ENCODE results near the gene VAV2. TPM values are rescaled to one million over a fixed set of nuclear protein-coding genes. Genes with fewer than 3 reads are reported as not detected.

Gene VAV2
- total RNA-seq, 1 donor from 2014 or later, result 8.3 TPM

- intact Hi-C loops (cut with DNase I), result no loop called here
- no peak for DNase-seq (ENCODE audit: extremely low spot score in 2 of 2)
- no peaks in the 10 kb centered on the region for H3K36me3 ChIP-seq
- peaks cover 9% of the 10 kb centered on the region for H3K4me1 ChIP-seq
- no peak overlapping the region for H3K4me3 ChIP-seq
- H3K27me3 ChIP-seq, result no peaks in the 10 kb centered on the region
- H3K9me3 ChIP-seq, result no peaks in the 10 kb centered on the region
- no peak for TF ChIP-seq POLR2AphosphoS5 (IDR thresholded peaks at IDR 0.05; ENCODE audit: insufficient read depth in 1 of 2, low read depth in 1 of 2)
- TF ChIP-seq CTCF (IDR thresholded peaks at IDR 0.05), result no peak
- no peak for TF ChIP-seq POLR2A (IDR thresholded peaks at IDR 0.05)
- no peak overlapping the region for H3K27ac ChIP-seq
These were observed 195.6 kb downstream of the VAV2 start for GRCh38 chr9:133796562-133796961.

- Histone ChIP-seq H3K4me3 (no peak overlapping the region), H3K9me3 (no peaks in the 10 kb centered on the region), H3K27ac (no peak overlapping the region), H3K27me3 (no peaks in the 10 kb centered on the region), H3K4me1 (peaks cover 9% of the 10 kb centered on the region), H3K36me3 (peaks cover 0 to 1% of the 10 kb centered on the region in 2 donors)
- TF ChIP-seq POLR2AphosphoS5 (IDR thresholded peaks at IDR 0.05; ENCODE audit: insufficient read depth in 1 of 2, low read depth in 1 of 2) (no peak), CTCF (IDR thresholded peaks at IDR 0.05) (no peak), POLR2A (IDR thresholded peaks at IDR 0.05) (no peak)
- no peak for DNase-seq (ENCODE audit: extremely low spot score in 2 of 2)
- intact Hi-C loops (cut with DNase I), result no loop called here
These were observed 197.1 kb downstream of the VAV2 start for GRCh38 chr9:133795049-133795448.

- peaks cover 9% of the 10 kb centered on the region for H3K4me1 ChIP-seq
- peaks cover 0 to 3% of the 10 kb centered on the region in 2 donors for H3K36me3 ChIP-seq
- H3K27me3 ChIP-seq, result no peaks in the 10 kb centered on the region
- no peak for TF ChIP-seq CTCF (IDR thresholded peaks at IDR 0.05)
- TF ChIP-seq POLR2AphosphoS5 (IDR thresholded peaks at IDR 0.05; ENCODE audit: insufficient read depth in 1 of 2, low read depth in 1 of 2), result no peak
- TF ChIP-seq POLR2A (IDR thresholded peaks at IDR 0.05), result no peak
- H3K27ac ChIP-seq, result no peak overlapping the region
- H3K4me3 ChIP-seq, result no peak overlapping the region
- no peaks in the 10 kb centered on the region for H3K9me3 ChIP-seq
- no peak for DNase-seq (ENCODE audit: extremely low spot score in 2 of 2)
- intact Hi-C loops (cut with DNase I), result no loop called here
These were observed 197.9 kb downstream of the VAV2 start for GRCh38 chr9:133794016-133794760.

- Histone ChIP-seq H3K27me3 (no peaks in the 10 kb centered on the region), H3K27ac (no peak overlapping the region), H3K9me3 (no peaks in the 10 kb centered on the region), H3K36me3 (peaks cover 0 to 3% of the 10 kb centered on the region in 2 donors), H3K4me3 (no peak overlapping the region), H3K4me1 (peaks cover 9% of the 10 kb centered on the region)
- TF ChIP-seq POLR2AphosphoS5 (IDR thresholded peaks at IDR 0.05; ENCODE audit: insufficient read depth in 1 of 2, low read depth in 1 of 2), result no peak
- TF ChIP-seq POLR2A (IDR thresholded peaks at IDR 0.05), result no peak
- TF ChIP-seq CTCF (IDR thresholded peaks at IDR 0.05), result no peak
- intact Hi-C loops (cut with DNase I), result loop anchor here (2.0 kb wide), 1 partner anchor 199 kb away; the partner anchor contains the start of gene VAV2
- DNase-seq (ENCODE audit: extremely low spot score in 2 of 2), result no peak
These were observed 198.7 kb downstream of the VAV2 start for GRCh38 chr9:133793471-133793870.
